ENCODE results near the gene CIBAR2. TPM values are rescaled to one million over a fixed set of nuclear protein-coding genes. Genes with fewer than 3 reads are reported as not detected.

The CIBAR2 gene
- total and polyA plus RNA-seq, 2 experiments from 2014 or later, result 0.13 TPM; not detected in 1

- H3K27me3 ChIP-seq, result no peaks in the 10 kb centered on the region
- TF ChIP-seq EZH2 (IDR thresholded peaks at IDR 0.05; ENCODE audit: borderline replicate concordance), result no peak
- no peak for TF ChIP-seq CTCF (IDR thresholded peaks at IDR 0.05; ENCODE audit: poor library complexity)
- no peak for TF ChIP-seq EZH2phosphoT487 (IDR thresholded peaks at IDR 0.05; ENCODE audit: low read depth, severe bottlenecking, unreplicated experiment)
- no peak overlapping the region for H2AFZ ChIP-seq
- H3K4me3 ChIP-seq, result no peak overlapping the region
- H3K4me2 ChIP-seq, result no peak overlapping the region
- no peaks in the 10 kb centered on the region for H3K9me3 ChIP-seq (ENCODE audit: low read depth)
- H3K79me2 ChIP-seq, result no peaks in the 10 kb centered on the region
- WGBS (ENCODE audit: low lambda C conversion rate, missing lambda C conversion rate), result 99% methylated on average over 19 of the region's 19 CpGs
- no peak for DNase-seq (ENCODE audit: low spot score)
- H3K4me1 ChIP-seq (ENCODE audit: insufficient read depth), result peaks cover 1% of the 10 kb centered on the region
- H3K9me2 ChIP-seq (replicated peaks; ENCODE audit: insufficient read depth), result no peaks in the 10 kb centered on the region
- H3K36me3 ChIP-seq (replicated peaks; ENCODE audit: insufficient read depth, low read depth), result no peaks in the 10 kb centered on the region
- no peaks in the 10 kb centered on the region for H4K20me1 ChIP-seq (ENCODE audit: insufficient read depth, poor library complexity, severe bottlenecking)
- H3K27ac ChIP-seq, result no peak overlapping the region
Measured at GRCh38 chr16:85110105-85110504, 2.2 kb downstream of the CIBAR2 start.

DNA sequence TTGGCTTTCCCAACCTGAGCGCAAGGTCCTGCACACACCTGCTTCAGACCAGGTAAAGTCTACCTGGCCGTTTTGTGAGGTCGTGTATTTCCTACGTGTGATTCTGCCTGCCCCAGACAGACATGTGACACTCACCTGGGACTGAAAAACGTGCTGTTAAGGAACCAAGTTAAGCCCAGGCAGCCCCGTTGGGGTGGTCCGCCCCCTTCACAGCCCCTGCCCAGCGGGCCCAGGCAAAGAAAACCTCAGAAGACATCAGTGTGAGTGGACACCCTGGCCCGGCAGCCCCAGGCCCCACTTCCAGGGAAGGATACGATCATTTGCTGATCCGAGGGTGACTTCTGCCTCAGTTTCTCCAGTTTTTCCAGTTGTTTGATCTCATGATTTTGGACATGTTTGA lies 4.7 kb downstream of the CIBAR2 start:
- Histone ChIP-seq H3K4me2 (no peak overlapping the region), H3K9me2 (replicated peaks; ENCODE audit: insufficient read depth) (no peaks in the 10 kb centered on the region), H3K4me3 (no peak overlapping the region), H3K27ac (no peak overlapping the region), H3K4me1 (ENCODE audit: insufficient read depth) (no peaks in the 10 kb centered on the region), H4K20me1 (ENCODE audit: insufficient read depth, poor library complexity, severe bottlenecking) (no peaks in the 10 kb centered on the region), H3K79me2 (no peaks in the 10 kb centered on the region), H3K36me3 (replicated peaks; ENCODE audit: insufficient read depth, low read depth) (no peaks in the 10 kb centered on the region), H2AFZ (no peak overlapping the region), H3K9me3 (ENCODE audit: low read depth) (no peaks in the 10 kb centered on the region), H3K27me3 (no peaks in the 10 kb centered on the region)
- DNase-seq (ENCODE audit: low spot score), result no peak
- TF ChIP-seq EZH2phosphoT487 (IDR thresholded peaks at IDR 0.05; ENCODE audit: low read depth, severe bottlenecking, unreplicated experiment) (no peak), CTCF (IDR thresholded peaks at IDR 0.05; ENCODE audit: poor library complexity) (no peak), EZH2 (IDR thresholded peaks at IDR 0.05; ENCODE audit: borderline replicate concordance) (no peak)
- WGBS (ENCODE audit: low lambda C conversion rate, missing lambda C conversion rate), result 90% methylated on average over 11 of the region's 11 CpGs

DNA sequence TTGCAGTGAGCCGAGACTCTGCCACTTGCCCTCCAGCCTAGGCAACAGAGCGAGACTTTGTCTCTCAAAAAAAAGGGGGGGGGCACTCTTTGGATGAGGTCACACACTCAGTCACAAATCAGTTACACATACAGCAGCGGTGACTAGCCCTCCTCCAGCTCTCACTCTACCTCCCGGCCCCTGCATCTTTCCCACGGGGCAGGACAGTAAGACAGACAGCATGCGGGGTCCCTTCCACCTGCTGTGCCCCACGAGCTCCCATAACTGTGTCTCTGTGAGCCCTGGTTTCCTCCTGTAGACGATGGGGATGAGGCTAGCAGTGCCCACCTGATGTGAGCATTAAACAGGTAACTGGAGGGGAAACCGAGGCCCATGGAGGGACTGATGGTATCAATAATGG lies 5.2 kb downstream of the CIBAR2 start:
- H3K79me2 ChIP-seq, result no peaks in the 10 kb centered on the region
- H3K36me3 ChIP-seq (replicated peaks; ENCODE audit: insufficient read depth, low read depth), result no peaks in the 10 kb centered on the region
- no peak for TF ChIP-seq CTCF (IDR thresholded peaks at IDR 0.05; ENCODE audit: poor library complexity)
- TF ChIP-seq EZH2 (IDR thresholded peaks at IDR 0.05; ENCODE audit: borderline replicate concordance), result no peak
- H4K20me1 ChIP-seq (ENCODE audit: insufficient read depth, poor library complexity, severe bottlenecking), result no peaks in the 10 kb centered on the region
- no peak overlapping the region for H3K4me2 ChIP-seq
- H2AFZ ChIP-seq, result no peak overlapping the region
- H3K4me1 ChIP-seq (ENCODE audit: insufficient read depth), result no peaks in the 10 kb centered on the region
- DNase-seq (ENCODE audit: low spot score), result no peak
- H3K9me2 ChIP-seq (replicated peaks; ENCODE audit: insufficient read depth), result no peaks in the 10 kb centered on the region
- no peak overlapping the region for H3K4me3 ChIP-seq
- H3K27me3 ChIP-seq, result no peaks in the 10 kb centered on the region
- H3K27ac ChIP-seq, result no peak overlapping the region
- H3K9me3 ChIP-seq (ENCODE audit: low read depth), result no peaks in the 10 kb centered on the region
- 90% methylated on average over 9 of the region's 9 CpGs for WGBS (ENCODE audit: low lambda C conversion rate, missing lambda C conversion rate)

DNA sequence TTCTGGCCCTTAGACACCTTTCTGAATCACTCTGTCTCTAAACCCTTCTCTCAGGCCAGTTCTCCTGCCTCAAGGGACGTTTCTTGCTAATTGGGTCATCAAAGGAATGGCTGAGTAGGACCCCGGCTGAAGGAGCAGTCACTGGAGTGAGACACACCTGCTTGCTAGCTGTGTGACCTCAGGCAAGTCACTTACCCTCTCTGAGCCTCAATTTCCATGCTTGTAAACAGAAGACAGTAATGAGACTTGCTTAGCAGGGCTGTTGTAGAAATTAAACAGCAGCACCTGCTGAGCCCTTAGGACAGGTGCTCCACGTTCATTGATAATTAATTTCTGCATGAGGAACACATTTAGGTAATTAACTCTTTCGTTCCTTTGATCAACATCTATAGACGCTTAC lies 6.8 kb downstream of the CIBAR2 start:
- 68% methylated on average over 5 of the region's 5 CpGs for WGBS (ENCODE audit: low lambda C conversion rate, missing lambda C conversion rate)
- Histone ChIP-seq H3K4me1 (ENCODE audit: insufficient read depth) (no peaks in the 10 kb centered on the region), H3K4me3 (no peak overlapping the region), H3K79me2 (no peaks in the 10 kb centered on the region), H4K20me1 (ENCODE audit: insufficient read depth, poor library complexity, severe bottlenecking) (no peaks in the 10 kb centered on the region), H3K9me3 (ENCODE audit: low read depth) (no peaks in the 10 kb centered on the region), H3K36me3 (replicated peaks; ENCODE audit: insufficient read depth, low read depth) (no peaks in the 10 kb centered on the region), H3K27me3 (no peaks in the 10 kb centered on the region), H2AFZ (no peak overlapping the region), H3K9me2 (replicated peaks; ENCODE audit: insufficient read depth) (no peaks in the 10 kb centered on the region), H3K27ac (no peak overlapping the region), H3K4me2 (no peak overlapping the region)
- TF ChIP-seq EZH2phosphoT487 (IDR thresholded peaks at IDR 0.05; ENCODE audit: low read depth, severe bottlenecking, unreplicated experiment) (no peak), CTCF (IDR thresholded peaks at IDR 0.05; ENCODE audit: poor library complexity) (no peak), EZH2 (IDR thresholded peaks at IDR 0.05; ENCODE audit: borderline replicate concordance) (no peak)
- DNase-seq (ENCODE audit: low spot score), result no peak

Measured in hepatocyte (in vitro differentiated cells).